ENCODE results near the gene SOX14.
A peak's percentile ranks its signal among the peaks of the same experiment; 100 is the strongest.

Gene SOX14

GRCh38 chr3:137763594-137763938, 549 bp upstream of the SOX14 start:
- H3K36me3 ChIP-seq (ENCODE audit: insufficient read depth, low read length): no peaks in the 10 kb centered on the region
- H2AFZ ChIP-seq (ENCODE audit: low read depth, low read length): no peak overlapping the region
- peaks cover 85% of the 10 kb centered on the region for H3K27me3 ChIP-seq (ENCODE audit: insufficient read depth, low read length)
- peaks cover 2% of the 10 kb centered on the region for H3K9me3 ChIP-seq (ENCODE audit: low read length)
- no peak overlapping the region for H3K4me3 ChIP-seq (ENCODE audit: low read length)
- peaks cover 16% of the 10 kb centered on the region for H3K4me1 ChIP-seq (ENCODE audit: insufficient read depth, low read length)

- no peaks in the 10 kb centered on the region for H3K36me3 ChIP-seq (ENCODE audit: insufficient read depth, low read length)
- H3K9me3 ChIP-seq (ENCODE audit: low read length): peaks cover 2% of the 10 kb centered on the region
- peaks cover 20% of the 10 kb centered on the region for H3K4me1 ChIP-seq (ENCODE audit: insufficient read depth, low read length)
- no peak overlapping the region for H3K4me3 ChIP-seq (ENCODE audit: low read length)
- H3K27me3 ChIP-seq (ENCODE audit: insufficient read depth, low read length): peaks cover 97% of the 10 kb centered on the region
- no peak overlapping the region for H2AFZ ChIP-seq (ENCODE audit: low read depth, low read length)
These were observed 621 bp downstream of the SOX14 start for GRCh38 chr3:137764563-137765309.

- Histone ChIP-seq H3K36me3 (ENCODE audit: insufficient read depth, low read length) (no peaks in the 10 kb centered on the region), H3K27me3 (ENCODE audit: insufficient read depth, low read length) (peaks cover 100% of the 10 kb centered on the region), H3K4me3 (ENCODE audit: low read length) (no peak overlapping the region), H2AFZ (ENCODE audit: low read depth, low read length) (no peak overlapping the region), H3K9me3 (ENCODE audit: low read length) (peaks cover 2% of the 10 kb centered on the region), H3K4me1 (ENCODE audit: insufficient read depth, low read length) (peaks cover 20% of the 10 kb centered on the region)
These were observed 1.4 kb downstream of the SOX14 start for GRCh38 chr3:137765310-137766033.

GRCh38 chr3:137766041-137766875, 2.1 kb downstream of the SOX14 start:
- H3K9me3 ChIP-seq (ENCODE audit: low read length): peaks cover 2% of the 10 kb centered on the region
- H3K4me1 ChIP-seq (ENCODE audit: insufficient read depth, low read length): peaks cover 20% of the 10 kb centered on the region
- no peak overlapping the region for H3K4me3 ChIP-seq (ENCODE audit: low read length)
- H2AFZ ChIP-seq (ENCODE audit: low read depth, low read length): no peak overlapping the region
- no peaks in the 10 kb centered on the region for H3K36me3 ChIP-seq (ENCODE audit: insufficient read depth, low read length)
- peaks cover 100% of the 10 kb centered on the region for H3K27me3 ChIP-seq (ENCODE audit: insufficient read depth, low read length)

GRCh38 chr3:137766876-137767537, 2.9 kb downstream of the SOX14 start:
- Histone ChIP-seq H3K9me3 (ENCODE audit: low read length) (peaks cover 2% of the 10 kb centered on the region), H2AFZ (ENCODE audit: low read depth, low read length) (no peak overlapping the region), H3K4me3 (ENCODE audit: low read length) (no peak overlapping the region), H3K4me1 (ENCODE audit: insufficient read depth, low read length) (peaks cover 20% of the 10 kb centered on the region), H3K36me3 (ENCODE audit: insufficient read depth, low read length) (no peaks in the 10 kb centered on the region), H3K27me3 (ENCODE audit: insufficient read depth, low read length) (peaks cover 100% of the 10 kb centered on the region)

- peaks cover 20% of the 10 kb centered on the region for H3K4me1 ChIP-seq (ENCODE audit: insufficient read depth, low read length)
These were observed 3.6 kb downstream of the SOX14 start for GRCh38 chr3:137767538-137768360.

GRCh38 chr3:137768361-137769321, 4.5 kb downstream of the SOX14 start:
- Histone ChIP-seq H3K4me1 (ENCODE audit: insufficient read depth, low read length) (peaks cover 20% of the 10 kb centered on the region), H3K4me3 (ENCODE audit: low read length) (no peak overlapping the region), H3K36me3 (ENCODE audit: insufficient read depth, low read length) (no peaks in the 10 kb centered on the region), H3K9me3 (ENCODE audit: low read length) (peaks cover 2% of the 10 kb centered on the region), H2AFZ (ENCODE audit: low read depth, low read length) (peak overlapping the region; percentile 5), H3K27me3 (ENCODE audit: insufficient read depth, low read length) (peaks cover 99% of the 10 kb centered on the region)

More at GRCh38 chr3:137767538-137768360, 3.6 kb downstream of the SOX14 start:
- Histone ChIP-seq H3K27me3 (ENCODE audit: insufficient read depth, low read length) (peaks cover 100% of the 10 kb centered on the region), H3K4me3 (ENCODE audit: low read length) (no peak overlapping the region), H3K9me3 (ENCODE audit: low read length) (peaks cover 2% of the 10 kb centered on the region), H2AFZ (ENCODE audit: low read depth, low read length) (no peak overlapping the region), H3K36me3 (ENCODE audit: insufficient read depth, low read length) (no peaks in the 10 kb centered on the region)

- Histone ChIP-seq H3K27me3 (ENCODE audit: insufficient read depth, low read length) (peaks cover 97% of the 10 kb centered on the region), H3K4me3 (ENCODE audit: low read length) (no peak overlapping the region), H3K9me3 (ENCODE audit: low read length) (peaks cover 2% of the 10 kb centered on the region), H3K36me3 (ENCODE audit: insufficient read depth, low read length) (no peaks in the 10 kb centered on the region), H3K4me1 (ENCODE audit: insufficient read depth, low read length) (peaks cover 20% of the 10 kb centered on the region), H2AFZ (ENCODE audit: low read depth, low read length) (no peak overlapping the region)
These were observed 5.4 kb downstream of the SOX14 start for GRCh38 chr3:137769322-137770065.

- Histone ChIP-seq H3K4me3 (ENCODE audit: low read length) (no peak overlapping the region), H3K4me1 (ENCODE audit: insufficient read depth, low read length) (peaks cover 20% of the 10 kb centered on the region), H2AFZ (ENCODE audit: low read depth, low read length) (no peak overlapping the region), H3K36me3 (ENCODE audit: insufficient read depth, low read length) (no peaks in the 10 kb centered on the region), H3K27me3 (ENCODE audit: insufficient read depth, low read length) (peaks cover 97% of the 10 kb centered on the region), H3K9me3 (ENCODE audit: low read length) (no peaks in the 10 kb centered on the region)
These were observed 6.1 kb downstream of the SOX14 start for GRCh38 chr3:137770066-137770834.

GRCh38 chr3:137770835-137771399, 6.8 kb downstream of the SOX14 start:
- H3K4me1 ChIP-seq (ENCODE audit: insufficient read depth, low read length): peaks cover 20% of the 10 kb centered on the region
- no peak overlapping the region for H2AFZ ChIP-seq (ENCODE audit: low read depth, low read length)
- H3K9me3 ChIP-seq (ENCODE audit: low read length): no peaks in the 10 kb centered on the region
- no peaks in the 10 kb centered on the region for H3K36me3 ChIP-seq (ENCODE audit: insufficient read depth, low read length)
- H3K4me3 ChIP-seq (ENCODE audit: low read length): no peak overlapping the region
- peaks cover 95% of the 10 kb centered on the region for H3K27me3 ChIP-seq (ENCODE audit: insufficient read depth, low read length)

Data from neuron (in vitro differentiated cells).